GM18517 (cell line): ENCODE results near the gene TRIM74.
"Not testable (repeated sequence)": the region's sequence is repeated elsewhere in the genome, so short reads cannot be mapped to it uniquely, and the experiment has no call there.

Experiments
- ATAC-seq: cut with Tn5 transposase; IDR thresholded peaks from one replicate; pipeline ENCODE4 v1.9.1; 2021; ENCODE audit warnings: mild to moderate bottlenecking, moderate library complexity; ENCODE audit not compliant: unreplicated experiment

Gene TRIM74

DNA sequence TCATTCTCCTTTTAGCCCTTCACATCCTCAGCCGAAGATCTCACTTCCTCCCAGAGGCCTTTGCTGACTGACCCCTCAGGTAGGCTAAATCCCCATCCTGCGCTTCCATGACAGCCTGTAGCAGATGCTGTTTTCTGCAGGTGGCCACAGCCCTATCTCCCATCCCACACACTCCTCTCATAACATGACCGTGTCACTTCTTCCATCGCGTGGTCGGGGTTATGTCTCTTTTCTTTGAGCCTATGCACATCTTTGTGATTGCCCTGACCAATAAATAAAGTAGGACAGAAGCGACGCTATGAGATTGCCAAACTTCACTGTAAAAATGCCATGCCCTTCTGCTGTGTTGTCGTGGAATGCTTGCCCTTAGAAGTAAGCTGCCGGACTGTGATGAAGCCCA, 55.5 kb downstream of the TRIM74 start:
- ATAC-seq = not testable (repeated sequence)

GRCh38 chr7:72911395-72911794, 57.9 kb downstream of the TRIM74 start:
- ATAC-seq = not testable (repeated sequence)
